Activated CD4-positive, alpha-beta T cell treated with anti-CD3 and anti-CD28 coated beads, Interleukin-2, amount 50 U/mL, for 1 hour (primary cell): Measurements from ENCODE around the gene KLHDC7B.
A peak's percentile ranks its signal among the peaks of the same experiment; 100 is the strongest.

ENCODE experiments used
- DNase-seq: peaks from one replicate; pipeline ENCODE4 v3.0.0-alpha.2; 2020

KLHDC7B gene

DNA sequence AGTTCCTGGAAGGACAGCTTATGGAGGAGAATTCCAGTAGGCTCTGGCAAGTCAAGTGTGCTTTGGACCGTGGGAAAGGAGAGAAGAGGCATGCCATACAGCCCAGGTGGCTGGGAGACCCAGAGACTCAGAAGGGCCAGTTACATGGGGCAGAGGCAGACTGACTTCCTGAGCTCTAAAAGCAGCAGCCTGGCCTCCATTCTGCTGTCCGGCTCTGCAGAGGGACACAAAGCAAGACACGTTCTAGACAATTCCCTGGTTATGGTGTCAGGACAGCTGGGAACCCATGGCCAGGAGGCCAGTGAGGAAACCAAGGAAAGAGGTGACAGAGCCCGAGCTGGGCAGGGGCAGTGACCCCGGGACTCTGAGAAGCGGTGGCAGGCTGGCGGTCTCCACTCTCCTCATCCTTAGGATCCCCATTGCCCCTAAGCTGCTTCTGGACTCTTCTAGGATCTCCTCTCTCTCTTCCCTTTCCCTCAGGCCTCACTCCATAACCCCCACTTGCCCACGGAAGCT lies 29.8 kb downstream of the KLHDC7B start:
- DNase-seq: no peak

DNA sequence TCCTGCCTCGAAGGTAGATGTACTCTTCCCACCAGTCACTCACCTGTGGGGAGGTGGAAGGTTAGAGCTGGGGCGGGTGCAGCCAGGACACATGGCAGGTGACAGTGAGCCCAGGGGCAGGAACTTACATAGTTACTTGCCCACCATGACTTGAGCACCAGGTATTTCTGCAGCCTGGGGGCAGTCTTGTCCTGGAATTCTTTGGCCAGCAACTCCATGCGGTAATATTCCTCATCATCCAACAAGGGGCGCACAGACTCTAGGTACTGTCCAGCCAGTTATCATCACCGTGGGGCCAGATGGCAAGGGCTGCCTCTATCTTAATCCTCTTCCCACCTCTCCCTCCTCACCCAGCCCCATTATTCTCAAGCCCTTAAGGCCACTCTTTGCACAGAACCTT lies 30.4 kb downstream of the KLHDC7B start:
- no peak for DNase-seq

DNA sequence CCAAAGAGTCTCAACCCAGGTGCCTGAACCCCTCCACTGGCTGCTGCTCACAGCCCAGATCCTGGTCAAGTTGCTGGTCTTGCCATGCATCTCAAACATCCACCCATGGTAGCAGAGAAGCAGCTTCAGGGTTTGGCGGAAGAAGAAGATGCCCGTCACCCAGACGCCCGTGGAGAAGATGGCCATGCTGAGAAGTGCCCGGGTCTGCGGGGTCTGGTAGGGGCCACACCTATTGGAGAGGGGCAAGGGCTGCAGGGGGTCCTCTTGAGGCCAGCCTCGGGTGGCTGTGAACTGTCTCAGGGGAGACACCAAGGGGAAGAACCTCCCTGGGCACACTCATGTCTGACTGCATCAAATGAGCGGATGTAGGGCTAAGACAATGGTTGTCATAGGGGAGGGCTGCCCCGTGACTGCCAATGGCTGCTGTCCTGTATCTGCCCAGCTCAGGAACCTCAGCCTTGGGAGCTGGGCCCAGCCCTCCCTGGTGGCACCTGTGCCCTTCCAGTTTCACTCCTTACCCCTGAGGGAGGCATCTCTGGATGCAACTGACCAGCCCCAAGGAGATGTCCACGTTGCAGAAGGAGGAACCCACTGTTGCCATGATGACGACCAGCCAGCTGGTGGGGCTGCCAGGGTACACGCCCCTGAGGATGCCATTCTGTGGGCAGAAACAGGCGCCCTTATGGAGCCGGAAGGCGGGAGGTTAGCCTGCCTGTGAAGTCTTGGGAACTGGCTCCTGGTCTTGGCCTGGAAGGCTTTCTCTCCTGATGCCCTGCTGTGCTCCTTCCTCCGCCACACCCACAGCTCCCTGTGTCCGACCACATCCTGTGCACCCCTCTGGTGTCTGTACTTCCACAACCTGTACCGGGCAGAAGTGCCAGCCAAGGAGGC lies 31.4 kb downstream of the KLHDC7B start:
- no peak for DNase-seq

DNA sequence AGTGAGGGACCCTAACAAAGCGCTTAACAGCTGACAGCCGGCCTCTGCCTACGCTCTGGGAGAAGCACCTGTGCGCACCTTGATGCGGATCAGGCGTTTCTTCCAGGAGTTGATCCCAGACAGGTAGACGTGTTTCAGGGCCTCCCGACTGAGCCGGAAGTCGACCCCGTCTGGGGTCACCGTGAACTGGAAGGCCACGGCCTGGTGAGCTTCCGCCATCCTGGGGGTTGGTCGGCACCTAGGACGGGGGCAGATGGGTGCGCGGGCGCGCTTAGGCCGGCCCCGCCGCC lies 31.9 kb downstream of the KLHDC7B start:
- DNase-seq: no peak

DNA sequence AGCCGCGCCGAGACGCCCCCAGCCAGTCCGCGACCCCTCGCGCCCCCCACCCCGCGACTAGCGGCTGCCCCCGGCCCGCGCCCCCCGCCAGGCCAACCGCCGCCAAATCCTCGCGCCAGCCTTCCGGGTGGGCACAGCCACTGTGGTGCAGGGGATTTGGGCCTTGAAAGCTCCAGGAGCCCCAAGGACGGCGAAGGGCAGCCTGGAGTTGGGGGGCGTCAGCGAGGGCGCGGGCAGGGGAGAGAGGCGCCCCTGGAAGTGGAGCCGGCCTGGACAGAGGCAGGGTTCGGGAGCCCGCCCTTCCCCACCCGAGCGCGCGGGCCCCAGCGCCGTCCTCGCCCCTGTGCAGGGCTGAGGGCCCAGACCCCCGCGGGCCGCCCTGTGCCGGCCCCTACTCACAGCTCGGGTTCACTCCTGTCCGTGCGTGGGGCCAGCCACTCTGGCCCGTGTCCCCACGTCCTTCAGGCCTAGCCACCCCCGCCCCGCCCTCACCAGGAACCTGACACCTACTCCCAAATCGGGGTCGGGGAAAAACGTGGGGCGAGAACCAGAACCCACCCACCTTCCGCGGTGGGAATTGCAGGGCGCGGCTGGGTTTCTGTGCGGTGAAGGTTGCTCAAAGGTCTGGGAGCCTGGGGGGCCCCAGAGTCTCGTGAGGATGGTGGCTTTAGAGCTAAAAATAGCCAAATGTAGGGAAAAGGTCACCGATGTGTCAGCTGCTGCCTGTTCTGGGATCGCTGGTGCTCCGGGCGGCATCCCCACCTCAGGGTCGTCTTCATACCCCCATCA lies 32.5 kb downstream of the KLHDC7B start, which contains the start of gene CPT1B:
Gene CPT1B, minus strand, starts transcription at position 441 of the 789 bp plus-strand sequence. CDS start 512 bp downstream, outside the sequence.
- DNase-seq: no peak

DNA sequence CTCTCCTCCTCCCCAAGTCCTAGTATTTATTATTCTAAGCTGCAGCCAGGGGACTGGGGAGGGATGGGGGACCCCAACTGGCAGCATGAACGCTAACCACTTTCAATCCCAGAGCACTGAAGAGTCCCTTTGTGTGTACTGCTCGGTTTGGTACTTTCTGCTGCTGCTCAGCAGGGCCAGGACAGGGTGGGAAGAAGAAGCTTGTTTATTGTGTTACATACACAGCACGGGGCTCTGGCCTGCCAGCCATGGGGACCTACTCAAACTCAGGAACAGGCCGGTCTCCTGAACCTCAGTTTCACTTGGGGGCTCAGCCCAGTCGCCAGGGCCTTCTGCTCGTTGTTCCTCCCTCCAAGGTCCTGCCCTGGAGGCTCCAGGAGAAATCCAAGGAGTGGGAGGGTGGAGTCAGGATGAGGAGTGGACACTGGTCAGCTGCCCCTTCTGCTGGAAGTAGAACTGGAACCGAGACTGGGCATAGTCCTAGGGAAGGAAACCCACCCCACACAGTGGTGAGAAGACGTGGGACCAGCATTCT lies 33.1 kb downstream of the KLHDC7B start:
- no peak for DNase-seq

DNA sequence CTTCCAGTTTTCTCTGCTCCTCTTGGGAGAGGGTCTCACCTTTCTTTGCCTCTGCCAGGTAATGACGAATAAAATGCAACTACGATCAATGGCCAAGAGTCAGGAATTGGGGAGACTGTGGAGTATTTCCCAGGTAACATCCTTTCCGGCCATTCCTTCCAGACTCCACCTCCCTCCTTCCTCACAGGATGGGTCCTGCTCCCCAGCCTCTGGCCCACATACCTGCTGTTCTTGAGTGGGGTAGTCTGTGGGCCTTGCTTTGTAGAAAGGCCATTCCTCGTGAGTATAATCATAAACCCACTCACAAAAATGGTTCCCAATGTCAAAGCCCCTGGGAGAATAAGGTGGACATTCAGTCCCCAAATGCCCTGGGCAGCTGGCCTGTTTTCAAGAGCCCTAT lies 34.1 kb downstream of the KLHDC7B start:
- DNase-seq: no peak

DNA sequence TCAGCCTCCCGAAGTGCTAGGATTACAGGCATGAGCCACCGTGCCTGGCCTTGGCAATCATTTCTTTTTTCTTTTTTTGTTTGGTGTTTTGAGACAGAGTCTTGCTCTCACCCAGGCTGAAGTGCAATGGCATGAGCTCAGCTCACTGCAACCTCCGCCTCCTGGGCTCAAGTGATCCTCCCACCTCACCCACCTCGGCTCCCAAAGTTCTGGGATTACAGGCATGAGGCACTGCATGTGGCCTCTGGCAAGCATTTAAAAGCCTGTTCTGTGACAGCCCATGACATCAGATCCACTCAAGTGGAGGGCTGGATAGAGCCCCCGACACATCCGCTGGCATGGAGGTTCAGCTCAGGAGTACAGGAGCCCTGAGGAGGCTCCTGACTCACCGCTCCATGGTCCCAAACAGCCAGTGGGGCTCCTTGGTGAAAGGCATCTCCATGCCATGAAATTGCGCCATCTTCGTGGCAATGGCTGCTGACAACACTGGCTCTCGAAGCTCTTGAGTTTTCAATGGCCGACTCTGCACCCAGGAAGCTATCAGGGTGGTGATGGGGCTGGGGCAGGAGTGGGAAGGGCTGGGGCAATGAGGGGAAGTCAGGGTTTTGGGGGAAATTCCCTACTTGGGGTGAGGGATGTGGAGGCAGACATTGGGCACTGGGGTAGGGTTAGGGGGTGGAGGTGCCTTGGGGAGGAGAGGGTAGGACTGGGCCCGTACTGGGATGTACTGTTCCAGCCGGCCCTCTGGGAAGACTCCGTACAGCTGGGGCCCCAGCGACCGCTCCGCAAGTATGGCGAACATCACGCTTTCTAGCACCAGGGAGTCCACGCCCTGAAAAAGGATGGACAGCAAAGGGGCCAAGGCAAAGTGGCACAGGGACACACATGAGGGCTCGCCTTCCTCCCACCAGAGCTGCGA lies 35.6 kb downstream of the KLHDC7B start:
- DNase-seq: no peak

DNA sequence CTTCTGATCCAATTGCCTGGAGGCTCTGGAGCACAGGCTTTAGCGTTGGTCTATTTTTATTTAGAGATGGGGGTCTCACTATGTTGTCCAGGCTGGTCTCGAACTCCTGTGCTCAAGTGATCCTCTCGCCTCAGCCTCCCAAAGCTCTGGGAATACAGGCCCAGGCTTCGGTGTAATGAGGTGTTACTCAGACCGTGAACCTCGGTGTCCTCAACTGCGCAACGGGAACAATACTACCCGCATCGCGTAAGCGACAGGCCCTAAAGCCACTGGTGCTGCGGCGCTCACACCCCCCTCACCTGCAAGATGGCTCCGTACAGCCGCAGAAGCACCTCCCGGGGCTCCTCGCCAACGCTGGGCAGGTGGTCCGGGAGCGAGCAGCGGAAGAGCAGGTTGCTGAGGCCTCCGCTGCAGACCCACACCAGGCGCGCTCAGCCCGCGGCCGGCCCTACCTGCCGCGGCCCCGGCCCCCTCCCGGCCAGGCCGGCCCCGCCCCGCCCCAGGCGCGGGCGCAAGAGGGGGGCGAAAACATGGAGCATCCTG lies 36.3 kb downstream of the KLHDC7B start:
- DNase-seq: peak; percentile 29

DNA sequence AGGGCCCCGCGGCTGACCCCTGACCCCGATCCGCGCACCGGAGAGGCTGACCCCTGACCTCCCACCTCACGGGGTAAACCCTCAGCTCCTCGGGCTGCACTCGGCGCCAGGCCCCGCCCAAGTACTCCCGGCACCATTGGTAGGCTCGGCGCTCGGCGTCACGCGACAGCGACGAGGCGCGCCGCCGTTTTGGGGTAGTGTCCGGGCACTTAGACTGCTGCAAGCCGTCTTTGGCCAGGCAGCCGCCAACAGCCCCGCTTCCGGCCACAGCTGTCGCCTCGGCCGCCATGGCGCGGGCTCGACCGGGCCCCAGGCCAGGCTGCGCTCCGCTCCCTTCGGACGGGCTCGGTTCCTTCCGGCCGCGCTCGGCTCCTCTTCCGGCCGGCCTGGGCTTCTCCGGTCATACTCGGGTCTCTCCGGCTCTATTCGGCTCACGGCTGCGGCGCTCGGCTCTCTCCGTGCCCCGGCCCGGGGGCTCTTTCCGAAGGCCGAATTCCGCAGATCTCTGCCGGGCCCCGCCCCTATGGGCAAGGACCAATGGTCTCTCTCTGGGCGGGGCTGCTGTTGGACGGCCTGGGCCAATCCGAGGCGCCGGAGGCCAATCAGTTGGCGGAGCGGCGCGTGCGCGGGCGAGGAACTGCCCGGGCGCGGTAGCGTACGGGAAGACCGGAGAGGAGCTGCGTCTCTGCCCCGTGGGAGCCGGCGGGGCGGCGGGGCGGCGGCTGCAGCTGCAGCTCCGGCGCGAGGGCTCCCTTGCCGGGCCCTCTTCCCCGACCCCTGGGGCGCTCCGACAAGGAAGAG lies 37.0 kb downstream of the KLHDC7B start, which contains the start of gene CHKB:
Gene CHKB, minus strand, starts transcription at position 357 of the 801 bp plus-strand sequence. Its CDS starts 68 bp downstream, at position 289.
- DNase-seq: peak; percentile 97

DNA sequence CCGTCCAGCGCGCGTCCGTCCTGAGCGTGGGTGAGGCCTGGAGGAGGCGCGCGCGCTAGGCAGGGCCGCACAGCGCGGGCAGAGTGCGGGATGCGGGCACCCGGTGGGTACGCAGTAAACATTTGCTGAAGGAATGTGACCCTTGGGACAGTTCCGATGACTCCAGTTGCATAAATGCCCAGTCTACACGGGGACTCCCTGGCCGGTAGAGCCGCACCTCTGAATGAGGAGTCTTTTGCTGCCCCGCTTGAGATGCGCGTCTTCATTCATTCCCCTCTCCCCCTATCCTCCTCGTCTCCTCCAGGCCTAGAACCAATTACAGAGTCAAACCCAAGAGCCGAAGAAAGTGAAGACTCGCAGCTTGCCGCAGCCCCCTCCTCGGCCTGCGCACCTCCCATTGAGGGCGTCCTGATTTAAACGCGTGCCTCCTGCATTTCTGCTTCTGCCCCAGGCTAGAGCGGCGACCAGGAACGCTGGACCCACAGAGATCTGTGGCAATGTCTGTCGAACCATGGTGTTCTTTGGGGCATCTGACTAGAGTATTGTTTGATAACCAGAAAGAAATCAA lies 37.7 kb downstream of the KLHDC7B start:
- no peak for DNase-seq

DNA sequence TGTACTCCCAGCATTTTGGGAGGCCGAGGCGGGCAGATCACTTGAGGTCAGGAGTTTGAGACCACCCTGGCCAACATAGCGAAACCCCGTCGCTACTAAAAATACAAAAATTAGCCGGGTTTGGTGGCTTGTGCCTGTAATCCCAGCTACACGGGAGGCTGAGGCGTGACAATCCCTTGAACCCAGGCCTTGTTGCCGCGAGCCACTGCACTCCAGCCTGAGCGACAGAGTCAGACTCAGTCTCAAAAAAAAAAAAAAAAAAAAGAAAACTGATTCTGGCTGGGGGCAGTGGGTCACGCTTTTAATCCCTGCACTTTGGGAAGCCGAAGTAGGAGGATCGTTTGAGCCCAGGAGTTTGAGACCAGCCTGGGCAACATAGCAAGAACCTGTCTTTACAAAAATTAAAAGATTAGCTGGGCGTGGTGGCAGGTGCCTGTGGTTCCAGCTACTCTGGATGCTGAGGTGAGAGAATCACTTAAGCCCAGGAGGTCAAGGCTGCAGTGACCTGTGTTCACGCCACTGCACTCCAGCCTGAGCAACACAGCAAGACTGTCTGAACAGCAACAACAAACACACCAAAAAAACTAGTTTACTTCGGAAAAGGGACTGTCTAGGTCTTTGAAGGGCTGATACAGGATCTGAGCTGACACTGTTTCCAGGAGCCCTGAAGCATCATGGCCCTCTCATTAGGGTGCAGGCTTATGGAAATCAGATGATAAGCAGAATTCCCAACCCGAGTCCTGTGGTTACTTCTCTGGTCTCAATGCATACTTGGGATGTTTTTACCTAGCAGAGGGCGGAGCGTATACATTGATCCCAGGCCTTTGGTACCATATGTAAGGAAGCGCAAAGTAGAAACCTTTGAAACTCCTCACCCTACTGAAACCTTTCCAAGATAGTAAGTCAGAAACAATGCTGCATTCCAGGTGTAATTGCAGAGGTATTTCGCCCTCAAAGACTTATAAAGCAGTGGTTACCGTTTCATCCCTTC lies 38.7 kb downstream of the KLHDC7B start:
- no peak for DNase-seq

DNA sequence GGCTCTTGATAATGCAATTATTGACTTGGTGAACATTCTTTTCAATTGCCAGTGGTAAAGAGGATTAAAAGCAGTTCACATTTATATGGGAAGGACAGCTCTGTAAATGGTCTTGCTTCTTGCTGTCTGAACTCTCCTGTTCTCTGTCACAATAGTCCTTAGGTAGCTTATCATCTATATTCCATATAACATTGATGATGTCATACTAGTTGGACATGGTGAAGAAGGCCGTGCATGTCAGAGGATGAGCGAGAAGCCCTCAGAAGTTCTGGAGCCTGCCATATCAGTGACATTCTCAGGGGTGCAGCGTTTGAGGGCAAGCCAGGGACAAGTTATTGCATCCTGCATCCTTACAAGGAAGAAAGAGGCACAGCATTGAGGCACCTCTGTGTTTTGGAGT lies 39.5 kb downstream of the KLHDC7B start:
- no peak for DNase-seq

DNA sequence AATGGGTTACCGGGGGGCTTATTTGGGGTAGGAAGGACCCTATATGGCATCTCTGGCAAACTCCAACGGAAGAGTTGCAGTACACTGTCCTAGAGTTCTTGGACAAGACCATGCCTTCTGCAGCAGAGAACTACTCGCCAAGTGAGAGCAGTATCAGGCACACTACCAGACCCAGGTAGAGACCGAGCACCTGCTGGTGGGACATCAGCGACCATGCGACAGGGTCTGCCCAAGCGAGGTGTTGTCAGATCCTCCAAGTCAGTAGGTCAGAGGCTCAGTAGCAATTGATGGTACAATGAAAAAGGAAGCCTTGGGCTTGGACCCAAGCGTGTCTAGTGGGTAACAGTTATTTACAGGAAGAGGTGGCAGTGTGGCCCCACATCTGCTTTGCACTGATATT lies 40.1 kb downstream of the KLHDC7B start:
- DNase-seq: no peak

DNA sequence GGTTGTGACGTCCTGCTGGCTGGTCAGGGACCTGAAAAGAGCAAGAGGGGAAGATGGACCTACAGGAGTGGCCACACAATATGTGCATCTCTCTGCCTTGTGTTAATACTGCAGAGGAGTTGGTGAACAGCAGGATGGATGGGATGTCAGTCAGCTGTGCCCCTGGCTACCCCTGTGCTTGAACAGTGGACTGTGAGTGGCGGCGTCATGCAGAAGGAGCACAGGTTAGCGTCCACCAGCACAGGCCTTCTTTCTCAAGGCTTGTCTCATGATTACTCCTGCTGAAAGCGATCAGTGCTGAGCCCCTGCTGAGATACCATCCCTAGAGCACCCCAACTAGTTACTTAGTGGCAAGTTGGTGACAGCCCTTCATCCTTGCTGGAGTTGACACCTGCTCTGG lies 40.7 kb downstream of the KLHDC7B start:
- DNase-seq: no peak

DNA sequence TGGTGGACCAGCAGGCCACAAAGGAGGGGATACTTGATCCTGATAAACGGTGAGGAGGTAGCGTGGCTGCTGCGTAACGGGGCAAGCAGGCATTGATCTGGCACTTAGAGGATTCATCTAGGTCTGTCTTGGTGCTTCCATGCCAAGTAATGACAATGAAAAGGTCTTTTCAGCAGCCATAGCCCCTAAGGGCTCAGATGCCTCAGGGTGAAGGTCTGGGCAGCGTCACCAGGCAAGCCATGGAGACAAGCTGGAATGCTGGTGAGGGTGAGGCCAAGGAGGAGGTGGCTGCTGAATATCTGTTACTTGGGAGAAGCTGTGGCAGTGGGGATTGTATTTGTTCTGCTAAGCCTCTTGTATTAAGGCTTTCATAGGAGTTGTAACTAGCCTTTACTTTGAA lies 41.7 kb downstream of the KLHDC7B start:
- no peak for DNase-seq

DNA sequence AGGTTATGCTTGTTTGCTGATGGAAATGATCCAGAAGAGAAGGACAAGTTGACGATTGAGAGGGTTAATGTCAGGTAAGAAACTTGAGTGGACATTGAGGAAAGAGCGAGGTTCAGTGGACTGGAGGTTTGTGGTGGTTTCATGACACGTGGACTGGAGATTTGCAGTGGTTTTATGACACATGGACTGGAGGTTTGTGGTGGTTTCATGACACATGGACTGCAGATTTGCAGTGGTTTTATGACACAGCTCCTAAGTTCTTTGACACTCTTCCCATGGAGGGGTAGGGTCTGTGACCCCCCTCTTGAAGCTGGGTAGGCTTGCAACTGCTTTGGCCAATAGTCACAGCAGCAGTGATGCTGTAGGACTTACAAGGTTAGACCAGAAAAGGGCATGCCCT lies 49.5 kb downstream of the KLHDC7B start:
- DNase-seq: no peak

DNA sequence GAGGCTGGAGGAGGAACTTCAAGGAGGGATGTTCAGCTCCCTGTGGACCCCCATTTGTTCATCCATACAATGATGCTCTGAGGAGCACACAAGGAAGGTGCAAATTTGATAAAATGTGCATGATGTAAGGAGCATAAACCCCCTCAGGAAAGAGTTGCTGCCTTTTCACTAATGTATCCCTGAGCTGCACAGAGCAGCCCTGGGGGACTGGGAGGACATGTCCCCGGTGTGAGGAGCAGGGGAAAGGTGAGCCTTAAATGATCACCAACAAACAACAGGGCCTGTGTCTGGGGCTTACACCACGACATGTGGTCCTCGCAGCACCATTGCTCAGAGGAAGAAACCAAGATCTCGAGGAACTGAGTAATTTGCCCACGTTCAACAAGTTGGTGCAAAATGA lies 51.4 kb downstream of the KLHDC7B start:
- no peak for DNase-seq

DNA sequence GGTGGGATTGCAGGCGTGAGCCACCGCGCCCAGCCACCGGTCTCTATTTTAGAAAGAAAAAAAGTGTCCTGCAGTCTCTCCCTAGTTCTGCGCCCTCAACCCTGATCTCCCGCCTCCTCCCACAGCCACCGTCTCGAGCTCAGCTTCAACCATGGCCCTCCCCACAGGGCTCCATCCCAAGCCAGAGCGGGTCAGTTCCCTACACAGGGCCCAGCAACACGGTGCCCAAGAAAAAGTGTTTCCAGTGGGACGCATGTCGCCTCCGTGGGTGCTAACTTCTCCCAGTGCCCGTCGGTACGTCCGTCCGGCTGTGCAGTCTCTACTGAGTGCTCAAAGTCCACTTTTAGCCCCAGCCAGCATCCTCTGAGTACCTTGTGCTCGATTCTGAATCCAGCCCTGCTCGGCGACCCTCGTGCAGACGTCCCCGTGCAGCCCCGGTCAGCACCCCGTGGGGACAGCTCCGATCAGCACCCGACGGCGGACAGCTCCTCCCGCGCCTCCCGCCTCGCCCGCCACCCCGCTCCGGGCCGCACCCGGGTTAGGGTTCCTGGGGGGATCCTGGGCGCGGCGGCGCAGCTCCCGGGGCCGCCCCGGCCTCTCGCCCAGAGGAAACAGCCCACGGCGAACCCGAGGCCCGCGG lies 54.2 kb downstream of the KLHDC7B start:
- DNase-seq: peak; percentile 67
